ENCODE data around the gene ARL14EPL. TPM values are rescaled to one million over a fixed set of nuclear protein-coding genes. Genes with fewer than 3 reads are reported as not detected.

ARL14EPL gene
- total RNA-seq, 1 donor from 2014 or later: not detected

GRCh38 chr5:116032991-116033390 is 719 bp downstream of the ARL14EPL start:
- Mint-ChIP-seq H3K4me3 (no peak overlapping the region), H3K27me3 (peaks cover 6% of the 10 kb centered on the region), H3K4me1 (no peaks in the 10 kb centered on the region), H3K9me3 (no peaks in the 10 kb centered on the region), H3K36me3 (ENCODE audit: low read depth) (no peaks in the 10 kb centered on the region), H3K27ac (no peak overlapping the region)
- intact Hi-C loops (cut with micrococcal nuclease): no loop called here
- no peak for DNase-seq

- DNase-seq: no peak
- no peak overlapping the region for H3K27ac Mint-ChIP-seq
- peaks cover 10% of the 10 kb centered on the region for H3K27me3 Mint-ChIP-seq
- no peaks in the 10 kb centered on the region for H3K4me1 Mint-ChIP-seq
- no peak overlapping the region for H3K4me3 Mint-ChIP-seq
- no peaks in the 10 kb centered on the region for H3K36me3 Mint-ChIP-seq (ENCODE audit: low read depth)
- H3K9me3 Mint-ChIP-seq: no peaks in the 10 kb centered on the region
- intact Hi-C loops (cut with micrococcal nuclease): no loop called here
Observed at GRCh38 chr5:116035123-116035522, 2.9 kb downstream of the ARL14EPL start.

- no peak overlapping the region for H3K4me3 Mint-ChIP-seq
- H3K9me3 Mint-ChIP-seq: no peaks in the 10 kb centered on the region
- no peak for DNase-seq
- no peaks in the 10 kb centered on the region for H3K4me1 Mint-ChIP-seq
- no peaks in the 10 kb centered on the region for H3K36me3 Mint-ChIP-seq (ENCODE audit: low read depth)
- peaks cover 16% of the 10 kb centered on the region for H3K27me3 Mint-ChIP-seq
- no peak overlapping the region for H3K27ac Mint-ChIP-seq
- intact Hi-C loops (cut with micrococcal nuclease): no loop called here
Observed at GRCh38 chr5:116037236-116037822, 5.1 kb downstream of the ARL14EPL start.

DNA sequence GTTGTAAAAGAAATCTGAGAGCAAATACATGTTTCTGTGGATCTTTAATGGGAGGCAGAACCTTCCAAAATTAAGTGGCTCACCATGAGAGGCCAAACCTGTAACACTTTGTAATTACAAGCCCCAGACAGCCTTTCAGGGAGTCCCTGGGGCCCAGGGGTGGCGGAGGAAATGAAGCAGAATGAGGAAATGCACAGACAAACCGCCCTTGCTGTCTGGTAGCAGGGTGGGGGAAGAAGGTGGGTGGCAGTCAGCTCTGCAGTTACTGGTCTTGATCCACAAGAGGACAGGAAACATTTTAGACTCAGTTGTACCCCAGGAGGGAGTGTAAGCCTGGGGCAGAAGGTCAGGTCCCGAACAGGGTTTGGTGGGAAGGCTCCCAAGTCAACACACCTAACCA is 6.5 kb downstream of the ARL14EPL start:
- intact Hi-C loops (cut with micrococcal nuclease): no loop called here
- Mint-ChIP-seq H3K27ac (no peak overlapping the region), H3K36me3 (ENCODE audit: low read depth) (no peaks in the 10 kb centered on the region), H3K9me3 (no peaks in the 10 kb centered on the region), H3K4me3 (no peak overlapping the region), H3K27me3 (peaks cover 20% of the 10 kb centered on the region), H3K4me1 (no peaks in the 10 kb centered on the region)
- no peak for DNase-seq

GRCh38 chr5:116042375-116042774 is 10.1 kb downstream of the ARL14EPL start:
- Mint-ChIP-seq H3K27me3 (peaks cover 22% of the 10 kb centered on the region), H3K27ac (no peak overlapping the region), H3K4me1 (no peaks in the 10 kb centered on the region), H3K9me3 (no peaks in the 10 kb centered on the region), H3K36me3 (ENCODE audit: low read depth) (no peaks in the 10 kb centered on the region), H3K4me3 (no peak overlapping the region)
- intact Hi-C loops (cut with micrococcal nuclease): no loop called here
- DNase-seq: no peak

- peaks cover 20% of the 10 kb centered on the region for H3K27me3 Mint-ChIP-seq
- H3K36me3 Mint-ChIP-seq (ENCODE audit: low read depth): no peaks in the 10 kb centered on the region
- H3K9me3 Mint-ChIP-seq: no peaks in the 10 kb centered on the region
- H3K4me1 Mint-ChIP-seq: no peaks in the 10 kb centered on the region
- no peak for DNase-seq
- H3K27ac Mint-ChIP-seq: no peak overlapping the region
- intact Hi-C loops (cut with micrococcal nuclease): no loop called here
- H3K4me3 Mint-ChIP-seq: no peak overlapping the region
Observed at GRCh38 chr5:116044073-116044472, 11.8 kb downstream of the ARL14EPL start.

- Mint-ChIP-seq H3K27me3 (peaks cover 17% of the 10 kb centered on the region), H3K4me3 (no peak overlapping the region), H3K27ac (no peak overlapping the region), H3K9me3 (no peaks in the 10 kb centered on the region), H3K36me3 (ENCODE audit: low read depth) (no peaks in the 10 kb centered on the region), H3K4me1 (no peaks in the 10 kb centered on the region)
- DNase-seq: no peak
- intact Hi-C loops (cut with micrococcal nuclease): no loop called here
Observed at GRCh38 chr5:116045821-116046220, 13.5 kb downstream of the ARL14EPL start.

DNA sequence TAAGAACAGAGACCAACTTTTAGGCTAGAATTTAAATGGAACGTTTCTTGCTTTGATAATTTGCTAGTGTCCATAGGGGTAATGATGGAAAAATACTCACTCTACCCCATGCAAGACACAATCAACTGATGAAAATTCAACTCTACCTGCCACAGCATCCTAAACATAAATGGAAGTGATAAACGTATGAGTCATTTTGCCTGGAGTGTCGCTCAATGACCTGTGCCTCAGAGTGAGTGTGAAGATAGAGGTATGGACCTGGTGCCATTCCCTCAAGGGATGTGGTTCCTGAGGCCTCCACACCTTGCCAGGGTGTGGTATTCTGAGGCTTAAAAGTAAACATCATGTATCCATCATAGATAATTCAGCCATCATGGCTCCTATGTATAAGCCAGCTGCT is 14.0 kb downstream of the ARL14EPL start:
- H3K4me1 Mint-ChIP-seq: no peaks in the 10 kb centered on the region
- no peak for DNase-seq
- no peaks in the 10 kb centered on the region for H3K9me3 Mint-ChIP-seq
- no peak overlapping the region for H3K4me3 Mint-ChIP-seq
- peaks cover 20% of the 10 kb centered on the region for H3K27me3 Mint-ChIP-seq
- no peak overlapping the region for H3K27ac Mint-ChIP-seq
- intact Hi-C loops (cut with micrococcal nuclease): no loop called here
- H3K36me3 Mint-ChIP-seq (ENCODE audit: low read depth): no peaks in the 10 kb centered on the region

GRCh38 chr5:116046823-116047222 is 14.6 kb downstream of the ARL14EPL start:
- no peak overlapping the region for H3K4me3 Mint-ChIP-seq

DNA sequence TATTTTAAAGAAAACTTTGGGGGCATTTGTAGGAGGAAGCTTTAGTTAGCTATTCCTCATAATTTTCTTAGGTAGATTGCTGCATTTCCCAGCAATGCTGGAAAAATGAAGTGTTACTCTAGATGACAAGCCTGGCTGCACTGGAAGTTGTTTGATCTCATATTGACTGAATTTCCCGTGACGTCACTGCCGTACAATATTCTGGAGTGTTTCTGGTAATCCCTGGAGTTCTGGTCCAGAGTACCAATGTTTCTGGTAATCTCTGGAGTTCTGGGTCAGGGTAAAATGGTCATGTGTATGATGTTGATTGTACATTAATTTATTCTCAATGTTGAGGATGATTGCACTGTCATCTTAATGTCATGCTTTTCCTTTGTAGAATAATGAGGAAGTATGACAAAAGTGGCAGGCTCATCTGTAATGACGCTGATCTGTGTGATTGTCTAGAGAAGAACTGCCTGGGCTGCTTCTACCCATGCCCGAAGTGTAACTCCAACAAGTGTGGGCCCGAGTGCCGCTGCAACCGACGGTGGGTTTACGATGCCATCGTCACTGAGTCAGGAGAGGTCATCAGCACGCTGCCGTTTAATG is 26.2 kb downstream of the ARL14EPL start:
- peaks cover 28% of the 10 kb centered on the region for H3K27me3 Mint-ChIP-seq
- DNase-seq: no peak
- H3K36me3 Mint-ChIP-seq (ENCODE audit: low read depth): no peaks in the 10 kb centered on the region
- intact Hi-C loops (cut with micrococcal nuclease): no loop called here
- no peak overlapping the region for H3K4me3 Mint-ChIP-seq
- H3K27ac Mint-ChIP-seq: no peak overlapping the region
- no peaks in the 10 kb centered on the region for H3K9me3 Mint-ChIP-seq
- H3K4me1 Mint-ChIP-seq: no peaks in the 10 kb centered on the region

More at GRCh38 chr5:116046823-116047222, 14.6 kb downstream of the ARL14EPL start:
- no peaks in the 10 kb centered on the region for H3K4me1 Mint-ChIP-seq
- peaks cover 16% of the 10 kb centered on the region for H3K27me3 Mint-ChIP-seq
- DNase-seq: no peak
- H3K27ac Mint-ChIP-seq: no peak overlapping the region
- H3K9me3 Mint-ChIP-seq: no peaks in the 10 kb centered on the region
- intact Hi-C loops (cut with micrococcal nuclease): no loop called here
- H3K36me3 Mint-ChIP-seq (ENCODE audit: low read depth): no peaks in the 10 kb centered on the region

DNA sequence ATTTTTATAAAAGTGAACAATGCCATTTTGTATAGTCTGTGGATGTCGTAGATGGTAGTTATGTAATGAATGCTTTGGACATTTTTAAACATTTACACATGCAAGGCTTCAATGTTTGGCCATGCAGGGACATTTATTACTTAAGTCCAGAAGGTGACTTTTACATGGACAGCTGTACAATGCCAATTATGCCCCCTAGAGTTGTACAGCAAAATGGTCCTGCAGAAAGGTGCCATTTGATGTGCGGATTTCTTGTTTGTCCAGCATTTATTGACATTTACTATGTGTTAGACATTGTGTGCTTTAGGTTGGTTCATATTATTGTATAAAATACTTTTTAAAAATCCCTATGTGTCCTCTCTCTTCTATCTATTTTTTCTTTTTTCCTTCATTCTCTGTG is 30.1 kb downstream of the ARL14EPL start:
- DNase-seq: peak; percentile 18
- H3K27me3 Mint-ChIP-seq: peaks cover 40% of the 10 kb centered on the region
- H3K4me1 Mint-ChIP-seq: no peaks in the 10 kb centered on the region
- H3K36me3 Mint-ChIP-seq (ENCODE audit: low read depth): no peaks in the 10 kb centered on the region
- H3K9me3 Mint-ChIP-seq: no peaks in the 10 kb centered on the region
- H3K27ac Mint-ChIP-seq: no peak overlapping the region
- no peak overlapping the region for H3K4me3 Mint-ChIP-seq
- intact Hi-C loops (cut with micrococcal nuclease): no loop called here

DNA sequence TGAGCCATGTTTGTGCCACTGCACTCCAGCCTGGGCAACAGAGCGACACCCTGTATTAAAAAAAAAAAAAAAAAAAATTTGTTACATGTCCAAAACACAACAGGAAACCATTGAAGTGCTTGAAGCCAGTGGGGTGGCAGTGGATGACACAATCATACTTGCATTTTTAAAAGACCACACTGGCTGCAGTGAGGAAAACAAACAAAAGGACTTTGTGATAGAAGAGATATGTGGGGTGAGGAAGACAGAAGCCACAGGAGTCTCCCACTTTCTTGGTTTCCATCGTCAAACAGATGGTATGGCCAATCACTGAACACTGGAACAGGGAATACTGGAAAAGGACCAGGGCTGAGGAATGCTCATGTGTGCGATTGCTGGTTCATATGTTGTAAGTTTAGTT is 31.7 kb downstream of the ARL14EPL start:
- Mint-ChIP-seq H3K4me3 (no peak overlapping the region), H3K27me3 (peaks cover 31% of the 10 kb centered on the region), H3K4me1 (no peaks in the 10 kb centered on the region), H3K9me3 (no peaks in the 10 kb centered on the region), H3K27ac (no peak overlapping the region), H3K36me3 (ENCODE audit: low read depth) (no peaks in the 10 kb centered on the region)
- intact Hi-C loops (cut with micrococcal nuclease): no loop called here
- DNase-seq: peak; percentile 40

DNA sequence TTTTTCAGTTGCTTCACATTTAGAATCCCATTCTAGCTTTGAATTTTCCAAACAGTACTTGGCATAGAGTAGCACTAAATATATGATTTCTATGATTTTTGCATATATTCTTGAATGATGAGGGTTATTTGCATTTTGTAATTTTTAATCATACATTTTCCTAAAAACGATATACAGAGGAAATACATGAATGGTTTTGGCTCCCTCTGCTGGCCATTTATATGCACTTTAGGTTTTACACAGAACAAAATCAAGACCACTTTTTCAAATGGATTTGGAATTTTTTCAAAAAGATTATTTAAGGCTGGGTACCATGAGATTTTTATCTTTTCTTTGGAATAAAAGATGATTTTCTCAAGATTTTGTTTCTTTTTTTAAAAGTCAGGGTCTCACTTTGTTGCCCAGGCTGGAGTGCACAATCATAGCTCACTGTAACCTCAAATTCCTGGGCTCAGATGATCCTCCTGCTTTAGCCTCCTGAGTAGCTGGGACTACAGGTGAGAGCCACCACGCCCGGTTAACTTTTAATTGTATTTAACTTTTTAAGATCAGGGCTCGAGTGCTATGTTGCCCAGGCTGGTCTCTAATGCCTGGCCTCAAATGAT is 35.9 kb downstream of the ARL14EPL start:
- H3K27ac Mint-ChIP-seq: no peak overlapping the region
- peaks cover 40% of the 10 kb centered on the region for H3K27me3 Mint-ChIP-seq
- peak; percentile 76 for DNase-seq

GRCh38 chr5:116071211-116071610 is 38.9 kb downstream of the ARL14EPL start:
- DNase-seq: no peak
- Mint-ChIP-seq H3K36me3 (ENCODE audit: low read depth) (no peaks in the 10 kb centered on the region), H3K27ac (no peak overlapping the region), H3K27me3 (peaks cover 39% of the 10 kb centered on the region), H3K4me3 (no peak overlapping the region), H3K9me3 (peaks cover 3% of the 10 kb centered on the region), H3K4me1 (peaks cover 5% of the 10 kb centered on the region)
- intact Hi-C loops (cut with micrococcal nuclease): no loop called here

More for the DNA sequence above, 35.9 kb downstream of the ARL14EPL start:
- Mint-ChIP-seq H3K4me3 (no peak overlapping the region), H3K9me3 (peaks cover 3% of the 10 kb centered on the region), H3K4me1 (no peaks in the 10 kb centered on the region), H3K36me3 (ENCODE audit: low read depth) (no peaks in the 10 kb centered on the region)
- intact Hi-C loops (cut with micrococcal nuclease): loop anchor here (1.0 to 5.0 kb wide), 3 partner anchors 227 to 761 kb away; partner anchors contain the start of genes AP3S1 and ATG12

Data from activated CD4-positive, alpha-beta T cell treated with anti-CD3 and anti-CD28 coated beads, Interleukin-2, amount 10 ng/mL, durations not matched to agents 24 days and 14 days (primary cell).